Fibroblast of skin of left biceps (primary cell): Measurements from ENCODE around the gene TMLHE.
"Not testable (repeated sequence)": the region's sequence is repeated elsewhere in the genome, so short reads cannot be mapped to it uniquely, and the experiment has no call there.

Experiments used
- DNase-seq, 2 experiments: peaks; one replicate each; pipeline ENCODE4 v3.0.0-alpha.2; 2013; ENCODE audit warnings: low read depth in 2 of 2

Gene TMLHE, protein sequence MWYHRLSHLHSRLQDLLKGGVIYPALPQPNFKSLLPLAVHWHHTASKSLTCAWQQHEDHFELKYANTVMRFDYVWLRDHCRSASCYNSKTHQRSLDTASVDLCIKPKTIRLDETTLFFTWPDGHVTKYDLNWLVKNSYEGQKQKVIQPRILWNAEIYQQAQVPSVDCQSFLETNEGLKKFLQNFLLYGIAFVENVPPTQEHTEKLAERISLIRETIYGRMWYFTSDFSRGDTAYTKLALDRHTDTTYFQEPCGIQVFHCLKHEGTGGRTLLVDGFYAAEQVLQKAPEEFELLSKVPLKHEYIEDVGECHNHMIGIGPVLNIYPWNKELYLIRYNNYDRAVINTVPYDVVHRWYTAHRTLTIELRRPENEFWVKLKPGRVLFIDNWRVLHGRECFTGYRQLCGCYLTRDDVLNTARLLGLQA

DNA sequence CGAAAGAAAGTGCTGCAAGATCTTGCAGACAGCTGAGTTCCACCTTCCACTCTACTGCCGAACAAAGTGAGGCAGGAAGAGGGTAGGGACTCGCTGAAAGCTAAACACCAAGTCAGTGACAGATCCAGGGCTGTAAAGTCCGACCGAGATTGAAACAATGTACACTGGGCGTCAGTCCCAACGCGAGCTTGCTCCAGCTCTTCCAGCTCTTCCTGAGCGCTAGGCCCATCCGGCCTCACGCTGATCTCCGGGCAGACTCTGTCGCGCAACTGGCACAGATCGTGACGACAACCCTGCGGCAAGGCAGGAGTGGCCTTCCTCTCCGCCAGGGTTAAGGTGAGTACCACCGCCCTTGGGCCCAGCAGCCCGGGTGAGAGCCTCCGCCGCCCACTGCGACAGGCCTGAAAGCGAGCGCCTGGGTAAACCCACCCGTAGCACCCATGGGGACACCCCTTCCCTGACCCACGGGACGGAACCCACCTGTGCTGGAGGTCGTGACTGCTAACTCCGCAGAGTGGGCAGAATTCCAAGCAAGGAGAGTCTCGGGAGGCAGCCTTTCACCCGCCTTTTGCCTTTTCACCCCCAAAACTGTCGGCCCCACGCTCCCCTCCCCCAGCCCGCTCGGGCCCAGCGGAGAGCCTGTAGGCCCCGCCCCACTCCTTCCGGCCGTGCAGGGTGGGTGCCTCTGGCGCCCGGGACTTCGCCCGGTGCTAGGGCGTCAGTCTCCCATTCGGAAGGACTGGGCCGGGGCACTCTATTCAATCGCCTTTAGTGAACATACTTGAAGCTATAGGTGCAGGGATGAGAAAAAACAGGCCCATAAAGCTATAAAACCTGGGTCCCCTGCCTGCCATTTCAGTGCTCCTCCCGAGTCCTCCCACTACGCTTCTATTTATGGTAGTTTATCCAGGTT is at the start of gene TMLHE, which contains the start of gene SPRY3:
TMLHE (minus strand) TSS at position 641 of the 913 bp plus-strand sequence. CDS start 67,676 bp downstream, outside the sequence.
SPRY3 (plus strand) TSS at position 275 of the 913 bp plus-strand sequence.
- no peak for DNase-seq

DNA sequence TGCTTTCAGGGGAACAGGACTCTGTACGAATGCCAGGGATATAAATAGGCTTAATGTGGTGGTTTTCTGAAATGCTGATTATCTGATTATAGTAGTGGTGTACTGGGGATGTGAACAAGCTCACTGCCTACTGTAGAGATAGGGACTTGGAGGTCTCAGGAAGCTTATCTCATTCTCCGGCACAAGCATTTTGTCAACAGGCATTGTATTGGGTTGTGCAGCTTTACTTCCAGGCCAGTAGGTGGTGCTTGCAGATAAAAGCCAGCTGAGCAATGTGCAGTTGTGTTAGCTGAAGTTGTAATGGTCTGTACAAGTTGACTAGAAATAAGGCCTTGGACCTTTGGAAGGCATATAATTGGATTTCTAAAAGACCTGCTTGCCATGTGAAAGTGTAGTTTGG is 49.5 kb upstream of the TMLHE start:
- DNase-seq = no peak

DNA sequence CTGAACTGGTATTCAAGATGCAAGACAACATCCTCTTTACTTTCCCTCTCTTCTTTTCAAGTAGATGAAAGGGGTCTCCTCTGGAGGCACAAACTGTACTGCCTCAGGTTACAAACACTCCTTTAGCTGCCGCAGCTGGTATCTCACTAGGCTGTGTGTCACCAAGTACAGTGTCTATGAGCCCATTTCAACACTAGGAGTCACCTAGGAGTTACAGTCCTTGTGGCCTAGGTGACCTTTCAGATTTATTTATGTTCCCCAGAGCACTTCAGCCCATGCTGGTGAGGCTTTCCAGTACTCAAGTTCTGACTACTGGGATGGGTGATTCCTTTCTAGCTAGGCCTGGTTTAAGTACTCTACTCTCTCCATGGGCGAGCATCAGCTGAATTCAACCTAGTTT is 32.4 kb upstream of the TMLHE start:
- DNase-seq = no peak

DNA sequence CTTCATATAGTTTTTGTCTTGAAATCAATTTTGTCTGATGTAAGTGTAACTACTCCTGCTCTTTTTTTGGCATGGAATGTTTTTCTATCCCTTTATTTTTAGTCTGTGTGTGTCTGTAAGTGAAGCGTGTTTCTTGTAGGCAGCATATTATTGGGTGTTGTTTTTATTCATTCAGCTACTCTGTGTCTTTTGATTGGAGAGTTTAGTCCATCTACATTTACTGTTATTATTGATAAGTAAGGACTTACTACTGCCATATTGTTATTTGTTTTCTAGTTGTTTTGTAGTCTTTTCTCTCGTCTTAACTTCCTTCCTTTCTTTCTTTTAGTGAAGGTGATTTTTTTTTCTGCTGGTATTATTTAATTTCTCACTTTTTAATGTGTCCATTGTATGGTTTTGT is 30.5 kb upstream of the TMLHE start:
- no peak for DNase-seq

DNA sequence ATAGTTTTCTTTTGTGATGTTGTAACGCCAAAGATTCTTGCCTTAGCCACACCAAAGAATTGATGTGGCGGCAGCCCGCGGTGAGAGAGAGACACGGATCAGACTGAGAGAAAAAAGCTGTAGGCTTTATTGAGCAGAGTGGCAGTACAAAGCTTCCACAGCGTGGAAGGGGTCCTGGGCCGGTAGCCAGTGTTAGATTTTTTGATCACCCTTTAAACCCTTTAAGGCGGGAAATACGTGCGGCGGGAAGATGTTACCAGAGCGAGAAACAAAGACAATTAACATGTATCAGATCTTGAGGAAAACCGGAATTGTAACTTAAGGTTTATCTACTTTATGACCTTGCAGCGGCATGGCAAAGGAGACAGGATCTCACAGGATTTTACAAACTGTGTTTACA is 28.6 kb upstream of the TMLHE start:
- not testable (repeated sequence) for DNase-seq

DNA sequence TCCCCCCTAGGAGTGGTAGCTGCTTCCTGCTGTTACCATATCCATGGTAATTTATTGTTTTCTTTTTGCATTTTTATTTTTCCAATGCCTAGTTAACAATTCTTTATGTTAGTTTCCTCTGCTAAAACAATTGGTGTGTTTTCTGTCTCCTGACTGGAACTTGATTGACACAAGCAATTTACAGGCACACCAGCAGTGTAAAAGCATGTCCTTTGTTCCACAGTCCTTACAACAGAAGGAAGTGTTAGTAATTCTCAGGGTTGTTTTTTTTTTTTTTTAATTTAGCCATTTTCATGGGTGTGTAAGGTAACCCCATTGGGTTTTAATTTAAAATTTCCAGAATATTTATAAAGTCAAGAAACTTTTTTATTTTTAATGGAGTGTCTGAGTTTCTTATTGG is 25.0 kb upstream of the TMLHE start:
- no peak for DNase-seq

DNA sequence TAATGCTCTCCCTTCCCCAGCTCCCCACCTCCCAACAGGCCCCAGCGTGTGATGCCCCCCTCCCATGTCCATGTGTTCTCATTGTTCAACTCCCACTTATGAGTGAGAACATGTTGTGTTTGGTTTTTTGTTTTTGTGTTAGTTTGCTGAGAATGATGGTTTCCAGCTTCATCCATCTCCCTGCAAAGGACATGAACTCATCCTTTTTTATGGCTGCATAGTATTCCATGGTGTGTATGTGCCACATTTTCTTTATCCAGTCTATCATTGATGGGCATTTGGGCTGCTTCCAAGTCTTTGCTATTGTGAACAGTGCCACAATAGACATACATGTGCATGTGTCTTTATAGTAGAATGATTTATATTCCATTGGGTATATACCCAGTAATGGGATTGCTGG is 22.3 kb upstream of the TMLHE start:
- not testable (repeated sequence) for DNase-seq

DNA sequence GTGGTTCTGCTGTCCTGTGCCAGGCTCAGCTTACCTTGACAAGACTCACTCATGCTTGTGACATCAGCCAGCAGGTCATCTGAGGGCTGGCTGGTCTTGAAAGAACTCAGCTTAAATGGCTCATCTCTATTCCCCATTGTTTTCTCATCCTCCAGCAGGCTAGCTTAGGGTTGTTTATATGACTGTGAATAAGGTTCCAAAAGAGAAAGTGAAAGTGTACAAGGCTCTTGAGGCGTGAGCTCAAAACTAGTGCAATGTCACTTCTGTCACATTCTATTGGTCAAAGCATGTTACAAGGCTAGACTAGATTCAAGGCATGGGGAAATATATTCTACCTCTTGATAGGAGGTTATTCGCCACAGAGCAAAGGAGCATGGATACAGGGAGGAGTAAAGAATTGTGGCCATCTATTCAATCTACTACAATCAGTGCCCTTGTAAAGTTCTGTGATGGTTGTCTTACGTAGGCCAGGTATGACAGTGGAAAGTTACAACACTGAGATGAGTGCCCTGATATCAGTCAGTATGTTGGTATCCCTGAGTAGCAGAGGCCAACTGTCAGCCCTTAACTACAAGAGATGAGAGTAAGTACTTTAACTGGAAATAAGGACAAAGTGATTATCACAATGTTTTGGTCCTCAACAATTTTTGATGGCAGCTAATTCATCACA is 19.8 kb upstream of the TMLHE start:
- no peak for DNase-seq

DNA sequence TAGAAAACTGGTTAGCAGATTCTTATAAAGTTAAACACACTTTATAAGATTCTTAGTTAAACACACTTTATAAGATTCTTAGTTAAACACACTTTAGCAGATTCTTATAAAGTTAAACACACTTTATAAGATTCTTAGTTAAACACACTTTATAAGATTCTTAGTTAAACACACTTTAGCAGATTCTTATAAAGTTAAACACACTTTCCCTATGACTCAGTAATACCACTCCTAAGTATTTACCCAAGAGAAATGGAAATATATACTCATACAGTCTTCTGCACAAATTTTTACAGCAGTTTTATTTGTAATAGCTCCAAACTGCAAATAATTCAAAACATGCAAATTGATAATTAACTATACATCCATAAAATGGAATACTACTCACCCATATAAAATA is 7.4 kb upstream of the TMLHE start:
- not testable (repeated sequence) for DNase-seq

DNA sequence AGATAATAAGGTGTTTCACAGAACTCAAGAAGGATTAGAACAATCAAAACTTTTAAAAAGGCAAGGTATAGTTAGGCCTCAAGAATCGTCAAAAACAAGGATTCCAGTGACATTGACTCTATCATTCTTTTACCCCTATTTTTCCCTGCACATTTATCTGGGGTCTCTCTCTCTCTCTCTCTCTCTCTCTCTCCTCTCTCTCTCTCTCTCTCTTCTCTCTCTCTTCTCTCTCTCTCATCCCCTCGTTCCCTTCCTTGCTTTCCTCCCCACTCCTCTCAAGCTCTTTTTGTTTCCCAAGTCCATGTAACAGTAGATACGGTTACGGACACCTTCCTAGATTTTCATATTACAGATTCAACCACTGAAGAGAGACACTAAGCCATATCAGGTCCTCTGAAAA is 3.2 kb upstream of the TMLHE start:
- DNase-seq = no peak

DNA sequence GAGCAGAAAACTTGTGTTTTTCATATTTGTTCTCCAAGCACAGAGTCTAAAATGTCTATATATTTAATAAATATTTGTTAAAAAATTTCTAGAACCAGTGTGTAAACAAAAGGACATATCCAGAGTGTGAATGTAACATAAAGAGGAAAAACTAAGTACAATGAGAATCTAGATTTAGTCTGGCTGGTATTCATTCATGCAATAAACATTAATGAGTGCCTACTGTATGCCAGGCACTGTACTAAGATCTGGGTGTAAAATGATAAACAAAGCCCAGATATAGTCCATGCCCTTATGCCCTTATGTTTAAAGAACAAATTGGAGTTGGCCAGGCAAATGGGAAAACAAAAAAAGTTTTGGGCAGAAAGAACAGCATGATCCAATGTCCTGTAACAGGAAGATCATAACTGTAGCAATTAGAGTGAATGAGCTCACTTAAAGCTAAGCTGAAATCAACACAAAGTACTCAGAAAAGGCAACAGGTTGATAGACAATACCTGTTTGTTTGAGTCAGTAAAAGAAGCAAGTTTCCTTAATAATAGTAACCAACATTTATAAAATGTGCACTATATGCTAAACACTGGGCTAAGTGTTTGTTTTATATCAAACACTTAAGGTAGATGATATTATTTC is 1.3 kb upstream of the TMLHE start:
- DNase-seq = no peak

DNA sequence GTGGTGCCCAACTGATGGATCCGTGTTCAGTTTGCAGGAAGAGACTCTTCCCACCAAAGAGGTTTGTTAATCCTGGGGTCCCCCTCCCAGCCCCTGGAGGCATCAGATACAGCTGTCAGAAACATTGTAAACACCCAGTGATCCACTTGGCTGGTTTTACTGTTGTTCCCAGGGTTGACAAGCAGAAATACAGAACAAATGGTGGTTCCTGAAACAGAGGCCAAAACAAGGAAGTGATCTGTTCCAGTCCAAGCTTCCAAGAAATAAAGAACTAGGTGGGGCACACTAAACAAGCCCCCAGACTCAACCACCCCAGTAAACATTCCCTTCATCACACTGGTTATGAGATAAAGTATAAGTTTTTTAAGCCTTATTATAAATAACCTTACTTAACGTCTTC is 1.4 kb downstream of the TMLHE start:
- DNase-seq = no peak

DNA sequence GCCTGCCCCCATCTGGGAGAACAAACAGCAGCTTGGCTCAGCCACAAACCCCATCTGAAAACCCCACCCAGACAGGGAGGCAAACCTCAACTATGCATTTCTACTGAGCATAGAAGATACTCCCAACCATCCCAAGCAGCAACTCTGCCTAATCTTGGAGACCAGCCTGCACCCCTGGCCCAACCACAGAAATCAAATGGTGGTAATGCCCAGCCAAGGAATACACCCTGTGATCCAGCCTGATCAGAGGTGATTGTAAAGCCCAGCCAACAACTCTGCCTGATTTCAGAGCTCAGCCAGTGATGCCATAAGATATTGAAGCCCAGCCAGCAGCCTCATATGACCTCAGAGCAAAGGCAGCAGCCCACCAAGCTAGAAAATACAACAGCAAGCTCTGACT is 19.8 kb downstream of the TMLHE start:
- no peak for DNase-seq

DNA sequence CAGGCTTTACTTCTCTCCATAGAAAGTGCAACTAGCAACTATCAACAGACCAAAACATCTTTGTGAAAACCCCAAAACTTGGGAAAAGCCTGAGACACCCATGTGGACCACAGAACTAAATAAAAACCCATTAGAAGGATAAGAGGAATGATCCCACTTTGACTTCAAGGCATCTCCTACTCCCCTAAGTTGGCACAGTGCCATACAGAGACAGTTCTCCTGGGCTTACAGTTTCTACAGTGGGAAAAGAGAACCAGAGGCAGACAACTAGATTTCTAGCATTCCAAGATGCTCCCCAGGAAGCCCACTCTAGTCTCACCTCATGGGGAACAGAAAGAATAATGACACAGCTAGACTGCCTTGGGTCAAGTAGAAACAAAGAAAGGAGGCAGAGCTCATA is 20.4 kb downstream of the TMLHE start:
- DNase-seq = no peak

DNA sequence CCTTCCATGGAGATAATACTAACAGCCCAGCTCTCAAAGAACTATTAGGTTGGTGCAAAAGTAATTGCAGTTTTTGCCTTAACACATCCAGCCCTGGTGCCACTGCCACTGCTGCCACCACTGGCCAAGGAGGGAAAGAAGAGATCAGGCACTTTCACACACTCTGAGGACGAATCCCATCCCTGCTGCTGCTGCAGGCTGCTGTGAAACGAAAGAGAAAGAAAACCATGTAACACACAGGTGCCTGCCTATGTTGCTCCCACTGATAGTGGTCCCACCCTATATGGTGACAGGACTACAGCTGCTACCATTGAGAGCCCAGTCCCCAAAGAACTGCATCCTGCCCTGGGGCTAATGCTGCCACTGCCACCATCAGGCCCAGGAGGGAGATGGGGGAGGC is 35.1 kb downstream of the TMLHE start:
- DNase-seq = no peak

DNA sequence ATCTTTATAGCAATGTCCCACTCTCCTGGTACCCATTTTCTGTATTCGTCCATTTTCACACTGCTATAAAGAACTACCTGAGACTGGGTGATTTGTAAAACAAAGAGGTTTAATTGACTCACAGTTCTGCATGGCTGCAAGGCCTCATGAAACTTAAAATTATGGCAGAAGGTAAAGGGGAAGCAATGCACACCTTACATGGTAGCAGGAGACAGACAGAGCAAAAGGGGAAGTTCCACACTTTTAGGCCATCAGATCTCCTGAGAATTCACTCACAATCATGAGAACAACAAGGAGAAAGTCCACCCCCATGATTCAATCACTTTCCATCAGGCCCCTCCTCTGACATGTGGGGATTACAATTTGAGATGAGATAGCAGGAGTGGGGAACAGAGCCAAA is 49.7 kb downstream of the TMLHE start:
- DNase-seq = no peak

DNA sequence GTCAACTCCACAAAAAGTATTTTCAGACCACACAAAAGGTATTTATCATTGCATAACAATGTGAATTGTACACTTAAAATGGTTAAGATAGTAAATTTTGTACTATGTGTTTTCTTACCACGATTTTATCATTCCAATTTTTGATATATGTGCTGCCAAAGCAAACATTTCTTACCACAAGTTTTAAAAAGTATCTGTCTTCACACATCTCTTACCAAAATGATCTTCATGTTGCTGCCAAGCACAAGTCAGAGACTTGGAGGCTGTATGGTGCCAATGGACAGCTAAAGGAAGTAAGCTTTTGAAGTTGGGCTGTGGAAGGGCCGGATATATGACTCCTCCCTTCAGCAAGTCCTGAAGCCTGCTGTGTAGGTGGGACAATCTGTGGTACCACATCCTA is 67.9 kb downstream of the TMLHE start:
- DNase-seq = peak; percentile 3 to 14

DNA sequence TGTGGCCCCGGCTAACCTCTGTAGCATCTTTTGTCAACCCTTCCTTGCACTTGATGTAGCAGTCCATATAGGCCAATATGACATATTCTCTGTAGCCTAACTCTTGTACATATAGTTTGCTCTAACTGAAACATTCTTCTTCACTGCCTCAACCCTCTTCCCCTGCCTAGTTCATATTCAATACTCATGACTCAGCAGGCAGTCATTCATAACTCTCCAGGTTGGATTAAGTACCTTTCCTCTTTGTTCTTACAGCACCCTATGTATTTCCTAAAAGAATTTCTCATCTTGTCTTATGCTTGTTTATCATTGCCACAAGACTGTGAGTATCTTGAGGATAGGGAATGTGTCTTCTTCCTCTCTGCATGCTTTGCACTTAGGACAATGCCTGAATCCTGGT is 76.9 kb downstream of the TMLHE start:
- DNase-seq = no peak

DNA sequence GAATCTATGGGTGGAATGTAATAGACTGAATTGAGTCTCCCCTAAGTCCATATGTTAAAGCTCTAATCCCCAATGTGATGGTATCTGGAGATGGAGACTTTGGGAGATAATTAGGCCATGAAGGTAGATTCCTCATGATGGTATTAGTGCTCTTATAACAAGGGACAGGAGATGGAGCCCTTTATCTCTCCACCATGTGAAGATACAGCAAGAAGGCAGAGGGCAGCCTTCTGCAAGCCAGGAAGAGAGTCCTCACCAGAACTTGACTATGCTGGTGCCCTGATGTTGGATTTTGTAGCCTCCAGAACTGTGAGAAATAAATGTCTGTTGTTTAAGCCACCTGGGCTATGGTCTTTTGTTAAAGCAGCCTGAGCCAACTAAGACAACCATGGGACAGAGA is 78.0 kb downstream of the TMLHE start:
- DNase-seq = no peak

DNA sequence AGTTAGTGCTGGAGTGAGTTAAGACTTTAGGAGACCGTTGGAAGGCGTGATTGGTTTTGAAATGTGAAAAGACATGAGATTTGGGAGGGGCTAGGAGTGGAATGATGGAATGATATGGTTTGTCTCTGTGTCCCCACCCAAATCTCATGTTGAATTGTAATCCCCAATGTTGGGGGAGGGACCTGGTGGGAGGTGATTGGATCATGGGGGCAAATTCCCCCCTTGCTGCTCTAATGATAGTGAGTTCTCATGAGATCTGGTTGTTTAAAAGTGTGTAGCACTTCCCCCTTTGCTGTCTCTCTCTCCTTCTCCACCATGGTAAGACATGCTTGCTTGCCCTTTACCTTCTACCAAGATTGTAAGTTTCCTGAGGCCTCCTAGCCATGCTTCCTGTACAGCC is 85.7 kb downstream of the TMLHE start:
- DNase-seq = not testable (repeated sequence)

DNA sequence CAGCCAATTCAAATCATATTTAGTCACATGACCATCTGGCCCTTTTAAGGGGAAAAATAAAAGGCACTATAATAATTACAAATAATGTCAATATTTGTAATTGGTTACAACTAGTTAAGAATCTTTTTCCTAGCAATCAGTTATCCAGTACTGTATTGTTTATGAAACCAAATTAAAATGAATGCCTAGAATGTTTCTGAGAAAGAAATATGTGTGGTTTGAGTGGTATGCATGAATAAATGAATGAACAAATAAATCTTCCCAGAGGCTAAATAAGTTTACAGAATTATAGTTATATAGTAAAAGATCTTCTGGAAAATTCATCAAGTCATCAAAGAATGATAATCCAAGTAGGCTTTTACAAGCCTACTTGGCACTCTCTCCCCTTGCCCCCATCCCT is 98.5 kb downstream of the TMLHE start:
- DNase-seq = no peak

DNA sequence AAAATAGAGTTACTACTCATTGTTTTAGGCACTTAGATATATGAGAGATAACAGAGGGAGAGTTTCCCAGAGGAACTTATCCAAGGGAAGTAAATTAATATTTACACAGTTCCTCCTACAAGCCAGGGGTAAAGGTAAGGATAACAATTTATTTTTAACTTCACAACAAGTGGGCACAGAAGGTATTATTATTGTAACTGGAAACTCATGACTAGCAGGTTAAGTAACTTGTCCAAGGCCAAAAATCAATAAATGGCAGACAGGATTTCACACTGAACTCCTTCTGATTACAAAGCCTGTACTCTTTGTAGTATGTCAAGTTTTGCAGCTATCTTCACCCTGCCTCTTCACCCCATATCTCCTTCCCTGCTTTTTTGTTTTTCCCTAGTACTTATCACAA is 107.5 kb downstream of the TMLHE start:
- DNase-seq = no peak
